Liver (tissue), 9 donors: ENCODE data around the gene VDR. TPM values are rescaled to one million over a fixed set of nuclear protein-coding genes. Genes with fewer than 3 reads are reported as not detected.

Experiments
- DNase-seq: peaks from one replicate; pipeline ENCODE4 v3.0.0-alpha.2; 2017; ENCODE audit warnings: low spot score
- H3K27ac ChIP-seq, 2 donors: one replicate each; pipeline ENCODE4 v1.7.0; 2013; ENCODE audit warnings: inconsistent platforms in 2 of 2, low read length in 2 of 2, control low read depth in 1 of 2, low read depth in 1 of 2, mild to moderate bottlenecking in 1 of 2
- H3K27me3 ChIP-seq, 4 donors: one replicate each; pipeline versions ENCODE4 v1.6.1 to v1.7.0; 2013; ENCODE audit warnings: low read length in 3 of 4, inconsistent platforms in 1 of 4, mild to moderate bottlenecking in 1 of 4, moderate library complexity in 1 of 4; ENCODE audit not compliant: control insufficient read depth in 4 of 4, insufficient read depth in 4 of 4
- H3K36me3 ChIP-seq, 4 donors: one replicate each; pipeline versions ENCODE4 v1.6.1 to v1.7.0; 2013; ENCODE audit warnings: low read length in 3 of 4, mild to moderate bottlenecking in 3 of 4, low read depth in 1 of 4, moderate library complexity in 1 of 4; ENCODE audit not compliant: control insufficient read depth in 4 of 4, insufficient read depth in 3 of 4
- H3K4me1 ChIP-seq, 4 donors: one replicate each; pipeline versions ENCODE4 v1.6.1 to v1.7.0; 2013; ENCODE audit warnings: low read length in 3 of 4, mild to moderate bottlenecking in 3 of 4, moderate library complexity in 1 of 4; ENCODE audit not compliant: control insufficient read depth in 4 of 4, insufficient read depth in 4 of 4
- H3K4me3 ChIP-seq, 3 donors: one replicate each; pipeline versions ENCODE4 v1.6.1 to v1.7.0; 2013; ENCODE audit warnings: low read length in 3 of 3, control low read depth in 1 of 3, low read depth in 1 of 3, mild to moderate bottlenecking in 1 of 3
- H3K9ac ChIP-seq, 2 donors: one replicate each; pipeline ENCODE4 v1.7.0; 2013; ENCODE audit warnings: low read length in 2 of 2, mild to moderate bottlenecking in 2 of 2, moderate library complexity in 2 of 2, control low read depth in 1 of 2, low read depth in 1 of 2
- H3K9me3 ChIP-seq, 4 donors: one replicate each; pipeline versions ENCODE4 v1.6.1 to v1.7.0; 2013; ENCODE audit warnings: low read length in 3 of 4; ENCODE audit not compliant: control insufficient read depth in 4 of 4
- EGR1 ChIP-seq, 2 donors: IDR thresholded peaks; 2 replicates each; pipeline ENCODE4 v1.6.1; 2016 to 2018; ENCODE audit warnings: antibody characterized with exemption in 2 of 2, low read depth in 2 of 2
- FOXA1 ChIP-seq: IDR thresholded peaks from 2 replicates; pipeline ENCODE4 v1.6.1; 2016; ENCODE audit warnings: antibody characterized with exemption
- FOXA2 ChIP-seq: IDR thresholded peaks from 2 replicates; pipeline ENCODE4 v1.6.1; 2016; ENCODE audit warnings: antibody characterized with exemption
- HNF4A ChIP-seq, 2 donors: conservative IDR thresholded peaks; 2 replicates each; pipeline ENCODE4 v1.6.1; 2016; ENCODE audit warnings: antibody characterized with exemption in 2 of 2, mild to moderate bottlenecking in 2 of 2
- HNF4G ChIP-seq: IDR thresholded peaks from 2 replicates; pipeline ENCODE4 v1.6.1; 2016; ENCODE audit warnings: antibody characterized with exemption
- JUND ChIP-seq, 2 donors: IDR thresholded peaks; 2 replicates each; pipeline ENCODE4 v1.6.1; 2016; ENCODE audit warnings: antibody characterized with exemption in 2 of 2
- NR2F2 ChIP-seq: IDR thresholded peaks from 2 replicates; pipeline ENCODE4 v1.6.1; 2016; ENCODE audit warnings: antibody characterized with exemption
- RAD21 ChIP-seq, 2 donors: IDR thresholded peaks; 2 replicates each; pipeline ENCODE4 v1.6.1; 2016; ENCODE audit warnings: antibody characterized with exemption in 2 of 2, mild to moderate bottlenecking in 2 of 2
- RXRA ChIP-seq, 2 donors: IDR thresholded peaks; 2 replicates each; pipeline ENCODE4 v1.6.1; 2017 to 2018; ENCODE audit warnings: antibody characterized with exemption in 2 of 2, mild to moderate bottlenecking in 1 of 2
- SP1 ChIP-seq: IDR thresholded peaks from 2 replicates; pipeline ENCODE4 v1.6.1; 2018; ENCODE audit warnings: antibody characterized with exemption, mild to moderate bottlenecking
- YY1 ChIP-seq: IDR thresholded peaks from 2 replicates; pipeline ENCODE4 v1.6.1; 2016; ENCODE audit warnings: antibody characterized with exemption, mild to moderate bottlenecking
- WGBS: extraction: QIAGEN DNeasy Blood & Tissue Kit; methylation state at CpG from one replicate; pipeline ENCODE4 v1.1.7; 2013; 5-methylcytosine and 5-hydroxymethylcytosine counted together
- polyA plus RNA-seq, 2 donors: library from polyadenylated mRNA; stranded (reverse) in 1 of 2; unstranded in 1 of 2; fragments of 200-250 nt in 1 of 2; fragments of >200 nt in 1 of 2; fragmentation: Nextera tagmentation in 1 of 2; extraction: Ambion mirVana in 1 of 2; gene quantifications; one replicate each; pipeline versions ENCODE4 v1.2.1 to v1.2.3, GENCODE V29; 2013 to 2015
- total RNA-seq, 2 donors: library from RNA; depleted of rRNA; stranded (reverse); fragments of >200 nt; gene quantifications; one replicate each; pipeline ENCODE4 v1.2.3, GENCODE V29; 2014
- TF ChIP-seq, protein P1 (sequence below): IDR thresholded peaks from 2 replicates; pipeline ENCODE4 v1.6.1; 2016; ENCODE audit warnings: antibody characterized with exemption
- TF ChIP-seq, protein P2 (sequence below): IDR thresholded peaks from 2 replicates; pipeline ENCODE4 v1.6.1; 2016; ENCODE audit warnings: antibody characterized with exemption
- TF ChIP-seq, protein P3 (sequence below): IDR thresholded peaks from 2 replicates; pipeline ENCODE4 v1.6.1; 2016; ENCODE audit warnings: antibody characterized with exemption, mild to moderate bottlenecking
- TF ChIP-seq, protein P4 (sequence below): fragments of 150-350 bp; IDR thresholded peaks from 2 replicates; pipeline ENCODE4 v1.5.1; 2017; ENCODE audit warnings: improper control_type of control experiment, low read depth, low read length; ENCODE audit not compliant: missing input control
- donor health status: healthy.
- donor health status: healthy.
- donor health status: healthy.
- donor health status: healthy.
- donor health status: healthy.

Gene VDR
- total and polyA plus RNA-seq, 4 donors: 0.25 to 0.47 (median 0.35) TPM

DNA sequence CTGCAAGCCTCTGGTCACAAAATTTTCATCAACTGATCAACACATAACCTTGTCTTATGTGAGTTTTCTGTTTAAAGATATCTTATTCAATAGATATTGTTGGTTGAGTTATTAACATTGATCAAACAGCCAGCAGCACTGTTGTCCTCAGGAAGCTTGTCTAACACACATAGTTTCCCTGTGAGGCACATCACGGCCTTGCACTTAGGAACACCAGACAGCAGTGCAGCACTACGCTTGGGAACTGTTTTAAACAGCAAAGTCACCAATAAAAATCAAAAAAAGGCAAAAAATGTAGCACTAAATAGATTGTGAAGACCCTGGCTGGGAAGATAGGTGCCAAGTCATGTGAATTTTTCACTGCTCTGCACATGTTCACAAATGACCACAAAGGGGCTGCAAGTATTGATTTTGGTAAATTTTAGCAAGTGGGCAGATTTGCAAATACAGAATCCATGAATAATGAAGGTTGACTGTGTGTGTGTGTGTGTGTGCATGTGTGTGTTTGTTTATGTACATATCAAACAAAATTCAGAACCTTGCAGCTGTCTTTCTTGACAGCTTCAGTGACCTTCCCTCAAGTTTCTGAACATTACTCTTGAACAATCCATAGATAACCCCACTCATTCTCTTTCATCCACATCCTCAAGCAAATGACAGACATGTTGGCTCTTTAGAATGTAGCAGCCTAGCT is 28.9 kb downstream of the VDR start:
- peaks cover 0 to 2% (median under 1%) of the 10 kb centered on the region in 4 donors for H3K4me1 ChIP-seq
- H3K4me3 ChIP-seq: no peak overlapping the region
- TF ChIP-seq FOXA1: no peak
- TF ChIP-seq SP1: no peak
- TF ChIP-seq RAD21 (IDR thresholded peaks at IDR 0.05): no peak
- no peak for TF ChIP-seq HNF4G
- no peak for TF ChIP-seq HNF4A (conservative IDR thresholded peaks at IDR 0.05)
- TF ChIP-seq, protein P1, sequence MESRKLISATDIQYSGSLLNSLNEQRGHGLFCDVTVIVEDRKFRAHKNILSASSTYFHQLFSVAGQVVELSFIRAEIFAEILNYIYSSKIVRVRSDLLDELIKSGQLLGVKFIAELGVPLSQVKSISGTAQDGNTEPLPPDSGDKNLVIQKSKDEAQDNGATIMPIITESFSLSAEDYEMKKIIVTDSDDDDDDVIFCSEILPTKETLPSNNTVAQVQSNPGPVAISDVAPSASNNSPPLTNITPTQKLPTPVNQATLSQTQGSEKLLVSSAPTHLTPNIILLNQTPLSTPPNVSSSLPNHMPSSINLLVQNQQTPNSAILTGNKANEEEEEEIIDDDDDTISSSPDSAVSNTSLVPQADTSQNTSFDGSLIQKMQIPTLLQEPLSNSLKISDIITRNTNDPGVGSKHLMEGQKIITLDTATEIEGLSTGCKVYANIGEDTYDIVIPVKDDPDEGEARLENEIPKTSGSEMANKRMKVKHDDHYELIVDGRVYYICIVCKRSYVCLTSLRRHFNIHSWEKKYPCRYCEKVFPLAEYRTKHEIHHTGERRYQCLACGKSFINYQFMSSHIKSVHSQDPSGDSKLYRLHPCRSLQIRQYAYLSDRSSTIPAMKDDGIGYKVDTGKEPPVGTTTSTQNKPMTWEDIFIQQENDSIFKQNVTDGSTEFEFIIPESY: no peak
- no peak for TF ChIP-seq FOXA2
- no peak for TF ChIP-seq JUND (IDR thresholded peaks at IDR 0.05)
- H3K27ac ChIP-seq: no peak overlapping the region
- WGBS: 96% methylated on average over 2 of the region's 2 CpGs
- no peaks in the 10 kb centered on the region for H3K27me3 ChIP-seq
- no peak overlapping the region for H3K9ac ChIP-seq
- no peaks in the 10 kb centered on the region for H3K9me3 ChIP-seq
- no peak for DNase-seq
- no peaks in the 10 kb centered on the region for H3K36me3 ChIP-seq

DNA sequence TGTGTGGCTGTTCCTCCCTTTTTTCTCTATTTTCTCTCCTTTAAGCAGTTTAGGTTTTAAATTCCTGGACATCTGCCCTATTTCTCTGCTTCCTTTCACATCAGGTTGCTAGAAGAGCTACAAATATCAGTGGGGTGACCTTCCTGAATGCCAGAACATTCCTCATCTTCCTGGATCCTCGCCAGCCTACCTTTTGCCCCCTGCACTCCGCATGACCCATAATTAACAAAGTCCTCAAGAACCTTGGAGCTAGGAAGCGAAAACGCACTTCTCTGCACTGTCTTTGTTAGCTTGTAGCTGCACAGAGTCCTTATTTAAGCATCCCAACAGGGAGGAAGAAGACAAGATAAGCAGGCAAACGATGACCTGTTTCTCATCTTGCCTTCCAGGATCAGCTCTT is 30.5 kb downstream of the VDR start:
- Histone ChIP-seq H3K27me3 (no peaks in the 10 kb centered on the region), H3K36me3 (no peaks in the 10 kb centered on the region), H3K9me3 (no peaks in the 10 kb centered on the region), H3K9ac (no peak overlapping the region), H3K27ac (no peak overlapping the region), H3K4me1 (peaks cover 0 to 14% (median 12%) of the 10 kb centered on the region in 4 donors), H3K4me3 (no peak overlapping the region)
- 71% methylated on average over 5 of the region's 5 CpGs for WGBS
- no peak for DNase-seq
- TF ChIP-seq, protein P2, sequence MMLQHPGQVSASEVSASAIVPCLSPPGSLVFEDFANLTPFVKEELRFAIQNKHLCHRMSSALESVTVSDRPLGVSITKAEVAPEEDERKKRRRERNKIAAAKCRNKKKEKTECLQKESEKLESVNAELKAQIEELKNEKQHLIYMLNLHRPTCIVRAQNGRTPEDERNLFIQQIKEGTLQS: no peak
- TF ChIP-seq NR2F2 (no peak), FOXA1 (no peak), RXRA (IDR thresholded peaks at IDR 0.05) (no peak), YY1 (no peak), EGR1 (IDR thresholded peaks at IDR 0.05; ENCODE audit: low read depth in 2 of 2) (no peak), SP1 (no peak), FOXA2 (no peak)
- TF ChIP-seq, protein P3, sequence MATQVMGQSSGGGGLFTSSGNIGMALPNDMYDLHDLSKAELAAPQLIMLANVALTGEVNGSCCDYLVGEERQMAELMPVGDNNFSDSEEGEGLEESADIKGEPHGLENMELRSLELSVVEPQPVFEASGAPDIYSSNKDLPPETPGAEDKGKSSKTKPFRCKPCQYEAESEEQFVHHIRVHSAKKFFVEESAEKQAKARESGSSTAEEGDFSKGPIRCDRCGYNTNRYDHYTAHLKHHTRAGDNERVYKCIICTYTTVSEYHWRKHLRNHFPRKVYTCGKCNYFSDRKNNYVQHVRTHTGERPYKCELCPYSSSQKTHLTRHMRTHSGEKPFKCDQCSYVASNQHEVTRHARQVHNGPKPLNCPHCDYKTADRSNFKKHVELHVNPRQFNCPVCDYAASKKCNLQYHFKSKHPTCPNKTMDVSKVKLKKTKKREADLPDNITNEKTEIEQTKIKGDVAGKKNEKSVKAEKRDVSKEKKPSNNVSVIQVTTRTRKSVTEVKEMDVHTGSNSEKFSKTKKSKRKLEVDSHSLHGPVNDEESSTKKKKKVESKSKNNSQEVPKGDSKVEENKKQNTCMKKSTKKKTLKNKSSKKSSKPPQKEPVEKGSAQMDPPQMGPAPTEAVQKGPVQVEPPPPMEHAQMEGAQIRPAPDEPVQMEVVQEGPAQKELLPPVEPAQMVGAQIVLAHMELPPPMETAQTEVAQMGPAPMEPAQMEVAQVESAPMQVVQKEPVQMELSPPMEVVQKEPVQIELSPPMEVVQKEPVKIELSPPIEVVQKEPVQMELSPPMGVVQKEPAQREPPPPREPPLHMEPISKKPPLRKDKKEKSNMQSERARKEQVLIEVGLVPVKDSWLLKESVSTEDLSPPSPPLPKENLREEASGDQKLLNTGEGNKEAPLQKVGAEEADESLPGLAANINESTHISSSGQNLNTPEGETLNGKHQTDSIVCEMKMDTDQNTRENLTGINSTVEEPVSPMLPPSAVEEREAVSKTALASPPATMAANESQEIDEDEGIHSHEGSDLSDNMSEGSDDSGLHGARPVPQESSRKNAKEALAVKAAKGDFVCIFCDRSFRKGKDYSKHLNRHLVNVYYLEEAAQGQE: no peak
- TF ChIP-seq, protein P4, sequence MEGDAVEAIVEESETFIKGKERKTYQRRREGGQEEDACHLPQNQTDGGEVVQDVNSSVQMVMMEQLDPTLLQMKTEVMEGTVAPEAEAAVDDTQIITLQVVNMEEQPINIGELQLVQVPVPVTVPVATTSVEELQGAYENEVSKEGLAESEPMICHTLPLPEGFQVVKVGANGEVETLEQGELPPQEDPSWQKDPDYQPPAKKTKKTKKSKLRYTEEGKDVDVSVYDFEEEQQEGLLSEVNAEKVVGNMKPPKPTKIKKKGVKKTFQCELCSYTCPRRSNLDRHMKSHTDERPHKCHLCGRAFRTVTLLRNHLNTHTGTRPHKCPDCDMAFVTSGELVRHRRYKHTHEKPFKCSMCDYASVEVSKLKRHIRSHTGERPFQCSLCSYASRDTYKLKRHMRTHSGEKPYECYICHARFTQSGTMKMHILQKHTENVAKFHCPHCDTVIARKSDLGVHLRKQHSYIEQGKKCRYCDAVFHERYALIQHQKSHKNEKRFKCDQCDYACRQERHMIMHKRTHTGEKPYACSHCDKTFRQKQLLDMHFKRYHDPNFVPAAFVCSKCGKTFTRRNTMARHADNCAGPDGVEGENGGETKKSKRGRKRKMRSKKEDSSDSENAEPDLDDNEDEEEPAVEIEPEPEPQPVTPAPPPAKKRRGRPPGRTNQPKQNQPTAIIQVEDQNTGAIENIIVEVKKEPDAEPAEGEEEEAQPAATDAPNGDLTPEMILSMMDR: no peak
- TF ChIP-seq, protein P1: no peak
